ENCODE measurements around the gene PITPNM3.
"Not testable (repeated sequence)": the region's sequence is repeated elsewhere in the genome, so short reads cannot be mapped to it uniquely, and the experiment has no call there.

PITPNM3 gene

DNA sequence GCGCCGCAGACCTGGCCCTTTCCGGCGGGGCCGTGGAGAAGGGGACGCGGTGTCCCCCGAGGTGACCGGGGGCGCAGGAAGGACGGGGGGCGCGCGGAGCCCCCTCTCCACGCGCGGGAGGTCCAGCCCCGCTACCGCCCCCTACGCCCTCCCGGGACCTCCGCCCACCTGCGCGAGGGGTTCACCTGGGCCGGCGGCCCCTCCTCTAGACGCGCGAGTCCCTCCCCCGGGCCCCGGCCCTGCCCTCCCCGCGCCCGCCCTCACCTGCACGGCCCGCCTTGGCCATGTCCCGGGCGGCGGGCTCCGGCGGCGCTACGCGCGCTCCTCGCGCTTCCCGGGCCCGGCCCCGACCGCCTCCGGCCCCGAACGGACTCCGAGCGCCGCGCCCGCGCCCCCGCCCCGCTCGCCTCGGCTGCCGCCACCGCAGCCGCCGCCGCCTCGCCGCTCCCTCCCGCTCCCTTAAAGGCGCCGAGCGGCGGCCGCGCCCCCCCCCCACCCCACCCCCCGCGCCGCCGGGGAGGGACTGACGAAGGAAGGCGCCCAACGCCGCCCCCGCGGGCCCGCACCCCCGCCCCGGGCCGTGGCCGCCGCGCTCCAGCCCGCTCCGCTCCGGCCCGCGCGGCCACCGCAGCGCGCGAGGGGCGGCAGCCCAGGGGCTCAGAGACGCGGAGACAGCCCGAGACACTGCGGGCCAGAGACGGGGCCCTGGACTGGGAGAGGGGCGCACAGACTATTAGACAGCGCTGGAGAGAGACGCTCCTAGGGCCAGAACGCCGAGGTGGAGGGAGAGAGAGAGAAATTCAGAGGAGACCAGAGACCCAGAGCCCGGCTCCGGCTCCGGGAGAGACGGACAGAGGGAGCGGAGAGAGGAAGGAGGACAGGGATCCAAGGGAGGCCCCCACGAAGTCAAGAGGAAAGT, at the start of gene PITPNM3:
PITPNM3 (minus strand) TSS at position 435 of the 919 bp plus-strand sequence; CDS start at position 286, 149 bp downstream.
- no peak for DNase-seq (ENCODE audit: low spot score)

DNA sequence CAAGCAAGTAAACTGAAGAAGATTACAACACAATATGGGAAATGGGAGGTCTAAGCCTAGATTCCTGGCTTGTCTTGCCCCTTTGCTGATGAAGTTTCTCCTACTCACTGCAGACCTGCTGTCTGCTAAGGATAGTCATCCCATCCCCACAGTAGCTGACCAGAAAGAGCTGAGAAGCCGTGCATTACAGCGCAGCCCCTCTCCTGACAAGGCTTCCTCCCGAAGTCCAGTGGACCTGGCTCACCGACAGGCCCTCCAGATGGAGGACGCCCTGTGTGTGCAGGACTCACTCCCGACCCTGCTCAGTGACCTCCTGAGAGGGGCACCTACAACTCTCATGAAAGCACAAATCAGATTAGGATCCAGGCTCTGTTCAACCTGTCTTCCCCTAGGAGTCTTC, 48.8 kb upstream of the PITPNM3 start:
- DNase-seq (ENCODE audit: low spot score), result no peak

DNA sequence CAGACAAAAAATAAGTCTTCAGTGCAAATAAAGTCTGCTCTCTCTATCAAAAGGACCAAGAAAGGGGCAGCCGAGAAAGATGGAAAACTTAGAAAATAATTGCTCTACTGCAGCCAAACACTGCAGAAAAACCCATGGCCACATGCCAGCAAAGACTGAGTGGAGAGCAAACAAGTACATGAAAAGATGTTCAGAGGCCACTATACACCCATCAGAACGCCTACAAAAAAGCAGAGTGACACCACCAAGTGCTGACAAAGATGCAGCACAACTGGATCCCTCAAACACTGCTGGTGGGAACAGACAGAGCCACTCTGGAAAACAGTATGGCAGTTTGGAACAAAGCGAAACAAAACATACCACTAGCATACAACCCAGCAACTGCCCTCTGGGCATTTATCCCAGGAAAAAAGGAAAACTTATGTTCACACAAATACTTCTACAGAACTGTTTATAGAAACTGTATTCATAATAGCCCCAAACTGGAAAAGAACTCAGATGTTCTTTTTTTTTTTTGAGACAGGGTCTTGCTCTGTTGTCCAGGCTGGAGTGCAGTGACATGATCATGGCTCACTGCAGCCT, 47.5 kb upstream of the PITPNM3 start:
- DNase-seq (ENCODE audit: low spot score), result peak; percentile 5

DNA sequence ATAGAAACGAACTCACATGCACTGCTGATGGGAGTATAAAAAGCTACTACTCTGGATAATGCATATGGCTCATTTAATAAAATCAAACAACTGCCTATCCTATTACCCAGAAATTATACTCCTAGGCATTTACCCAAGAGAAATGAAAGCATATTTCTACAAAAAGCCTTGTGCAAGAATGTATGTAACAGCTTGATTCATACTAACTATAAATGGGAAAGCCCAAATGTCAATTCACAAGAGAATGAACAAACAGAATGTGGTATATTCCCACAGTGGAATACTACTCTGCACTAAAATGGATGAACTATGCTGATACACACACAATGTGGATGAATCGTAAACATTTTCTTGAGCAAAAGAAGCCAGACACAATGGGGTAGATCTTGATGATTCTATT, 45.8 kb upstream of the PITPNM3 start:
- DNase-seq (ENCODE audit: low spot score), result no peak

DNA sequence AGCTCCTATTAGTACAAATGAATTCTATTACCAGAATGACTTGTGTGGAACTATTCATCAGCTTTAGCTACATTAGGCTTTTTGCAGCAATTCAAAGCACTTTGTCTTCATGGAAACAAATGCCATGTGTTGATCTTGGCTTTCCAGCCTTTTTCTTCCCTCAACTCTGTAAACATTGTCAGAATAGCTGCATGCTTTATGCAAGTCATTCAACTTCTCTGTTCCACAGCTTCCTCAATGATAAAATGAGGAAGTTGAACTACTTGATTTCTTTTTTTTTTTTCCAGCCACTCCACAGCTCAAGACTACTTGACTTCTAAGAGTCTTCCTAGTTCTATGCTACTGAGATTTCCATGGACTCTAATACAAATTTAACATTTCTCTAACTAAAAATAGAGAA, 43.0 kb upstream of the PITPNM3 start:
- DNase-seq (ENCODE audit: low spot score), result peak; percentile 76

DNA sequence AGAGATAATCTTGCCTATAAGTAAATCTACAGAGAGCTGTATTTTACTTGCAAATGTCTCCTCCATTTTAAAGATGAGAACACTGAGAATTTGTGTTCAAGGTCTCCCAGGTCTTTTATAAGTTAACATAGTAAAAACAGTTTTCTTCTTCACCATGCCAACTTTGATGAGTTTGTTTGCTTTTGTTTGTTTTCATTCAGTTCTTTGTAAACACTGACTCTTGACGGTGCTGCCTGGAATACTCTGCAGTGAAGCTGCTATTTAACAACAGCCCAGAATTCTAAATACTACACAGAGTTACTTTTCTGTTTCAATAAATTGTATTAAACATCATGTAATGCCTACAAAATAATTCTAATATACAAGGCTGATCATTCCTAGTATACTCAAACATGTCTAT, 41.4 kb upstream of the PITPNM3 start:
- no peak for DNase-seq (ENCODE audit: low spot score)

DNA sequence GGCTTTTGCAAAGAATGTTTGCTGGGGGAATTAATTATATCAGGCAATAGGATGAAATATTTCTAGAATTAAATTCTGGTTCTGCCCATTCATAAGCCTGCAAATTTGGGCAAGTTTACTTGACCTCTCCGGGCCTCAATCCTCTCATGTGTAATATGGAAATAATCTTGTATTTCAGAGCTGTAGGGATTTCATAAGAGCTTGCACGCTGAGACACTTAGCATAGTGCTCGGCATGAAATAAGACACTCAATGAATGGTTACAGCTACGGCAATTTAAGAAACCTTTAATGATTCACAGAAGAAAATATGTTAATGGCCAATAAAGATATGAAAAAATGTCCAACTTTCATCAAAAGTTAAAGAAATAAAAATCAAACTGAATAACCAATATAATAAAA, 40.6 kb upstream of the PITPNM3 start:
- DNase-seq (ENCODE audit: low spot score), result no peak

DNA sequence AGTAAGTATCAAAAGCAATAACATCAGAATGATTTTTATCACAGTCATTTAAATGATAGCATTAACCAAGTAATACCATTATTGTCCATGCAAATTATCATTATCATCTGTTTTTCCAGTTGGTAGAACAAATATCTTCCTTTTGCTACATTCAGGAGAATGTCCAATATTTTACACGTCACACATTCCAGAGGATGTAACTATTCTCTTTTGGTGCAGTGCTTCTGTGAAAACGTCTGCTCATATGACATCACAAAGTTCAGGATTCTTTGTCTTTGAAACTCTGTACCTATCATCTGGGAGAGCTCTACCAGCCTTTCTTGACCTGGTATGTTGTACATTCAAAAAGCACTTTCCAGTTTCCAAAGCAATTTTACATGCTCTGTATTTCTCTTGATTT, 40.2 kb upstream of the PITPNM3 start:
- DNase-seq (ENCODE audit: low spot score), result no peak

DNA sequence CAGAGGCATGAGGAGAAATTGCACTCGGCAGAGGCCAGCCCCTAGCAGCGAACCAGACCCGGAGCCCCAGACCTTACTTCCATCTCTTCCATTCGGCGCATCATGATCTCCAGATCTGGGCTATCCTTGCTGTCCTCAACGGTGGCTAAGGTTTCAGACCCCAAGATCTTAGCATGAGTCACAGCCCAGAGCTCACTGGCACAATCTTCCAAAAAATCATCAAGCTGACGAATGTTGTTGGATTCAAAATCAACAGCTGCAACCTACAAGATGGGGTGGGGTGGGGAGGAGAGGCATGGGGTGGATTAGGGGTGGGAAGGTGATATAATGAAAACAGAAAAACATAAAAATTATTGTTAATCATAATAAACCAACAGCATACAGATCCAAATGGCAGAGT, 39.7 kb upstream of the PITPNM3 start:
- DNase-seq (ENCODE audit: low spot score), result no peak

DNA sequence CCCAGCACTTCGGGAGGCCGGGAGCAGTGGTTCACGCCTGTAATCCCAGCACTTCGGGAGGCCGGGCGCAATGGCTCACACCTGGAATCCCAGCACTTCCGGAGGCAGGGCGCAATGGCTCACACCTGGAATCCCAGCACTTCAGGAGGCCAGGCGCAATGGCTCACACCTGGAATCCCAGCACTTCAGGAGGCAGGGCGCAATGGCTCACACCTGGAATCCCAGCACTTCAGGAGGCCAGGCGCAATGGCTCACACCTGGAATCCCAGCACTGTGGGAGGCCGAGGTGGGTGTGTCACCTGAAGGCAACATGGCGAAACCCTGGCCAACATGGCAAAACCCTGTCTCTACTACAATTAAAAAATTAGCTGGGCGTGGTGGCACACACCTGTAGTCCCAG, 37.0 kb upstream of the PITPNM3 start:
- DNase-seq (ENCODE audit: low spot score), result not testable (repeated sequence)

DNA sequence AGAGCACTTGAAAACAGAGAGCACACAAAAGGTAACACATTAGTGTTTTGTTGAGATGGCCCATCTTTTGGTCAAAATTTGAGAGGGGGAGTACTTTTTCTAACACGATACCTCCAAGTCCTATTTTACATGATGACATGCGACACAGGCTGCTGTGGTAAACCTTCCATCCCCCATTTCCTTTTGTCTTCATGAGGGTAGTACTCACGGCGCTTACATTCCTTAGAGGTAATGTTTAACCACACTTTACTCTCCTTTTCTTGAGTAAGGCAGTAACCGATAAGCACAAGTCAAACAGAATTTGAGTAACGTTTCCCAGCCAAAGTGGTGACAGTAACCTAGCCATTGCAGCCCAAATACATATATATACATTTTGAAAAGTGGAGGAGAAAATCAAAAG, 35.8 kb upstream of the PITPNM3 start:
- DNase-seq (ENCODE audit: low spot score), result no peak

DNA sequence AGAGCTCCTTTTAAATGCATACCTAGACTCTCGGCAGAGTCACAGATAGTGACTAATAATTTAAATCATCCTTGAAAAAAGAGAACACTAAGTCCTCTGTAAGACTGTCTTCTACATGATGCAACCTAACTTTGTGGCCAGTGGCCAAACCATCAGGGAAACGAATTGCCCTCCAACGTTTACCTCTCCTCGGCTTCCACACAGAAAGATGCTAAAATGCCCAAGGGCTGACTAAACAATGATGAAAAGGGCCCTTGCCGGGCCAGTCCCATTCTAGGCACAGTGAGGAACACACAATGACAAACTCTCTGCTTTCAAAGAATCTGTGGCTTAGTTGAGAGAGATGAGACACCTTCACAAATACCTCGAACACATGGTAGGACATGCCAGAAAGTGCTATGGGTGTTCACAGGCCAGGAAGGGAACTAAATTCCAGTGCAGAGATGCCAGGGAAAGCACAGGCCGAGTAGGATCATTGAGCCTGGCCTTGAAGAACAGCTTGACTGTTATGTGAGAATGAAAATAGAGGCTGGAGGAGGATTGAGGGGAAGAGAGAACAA, 35.3 kb upstream of the PITPNM3 start:
- no peak for DNase-seq (ENCODE audit: low spot score)

DNA sequence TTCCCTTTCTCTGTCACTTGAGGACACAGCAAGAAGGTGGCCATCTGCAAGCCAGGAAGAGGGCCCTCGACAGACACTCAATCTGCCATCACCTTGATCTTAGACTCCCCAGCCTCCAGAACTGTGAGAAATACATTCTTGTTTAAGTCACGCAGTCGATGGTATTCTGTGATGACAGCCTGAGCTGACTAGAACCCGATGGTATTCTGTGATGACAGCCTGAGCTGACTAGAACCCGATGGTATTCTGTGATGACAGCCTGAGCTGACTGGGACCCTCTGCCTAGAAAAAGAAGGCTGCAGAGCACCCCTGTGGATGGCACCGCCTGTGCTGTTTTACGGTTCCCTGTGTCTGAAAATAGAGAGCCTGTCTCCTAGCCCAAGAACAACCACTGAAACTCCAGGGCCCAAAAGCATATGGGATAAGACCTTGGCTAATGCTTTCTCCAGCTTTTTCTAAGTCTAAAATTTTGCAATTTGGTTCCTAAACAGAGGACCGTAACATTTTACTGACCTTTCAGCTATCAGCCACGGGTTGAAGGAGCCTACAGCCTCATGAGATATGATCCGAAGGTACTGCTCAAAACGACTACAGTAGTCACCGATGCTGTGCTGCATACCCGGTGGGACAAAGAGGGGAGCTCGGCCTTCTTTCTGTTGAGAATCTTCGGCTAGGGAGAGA, 33.1 kb upstream of the PITPNM3 start:
- no peak for DNase-seq (ENCODE audit: low spot score)

DNA sequence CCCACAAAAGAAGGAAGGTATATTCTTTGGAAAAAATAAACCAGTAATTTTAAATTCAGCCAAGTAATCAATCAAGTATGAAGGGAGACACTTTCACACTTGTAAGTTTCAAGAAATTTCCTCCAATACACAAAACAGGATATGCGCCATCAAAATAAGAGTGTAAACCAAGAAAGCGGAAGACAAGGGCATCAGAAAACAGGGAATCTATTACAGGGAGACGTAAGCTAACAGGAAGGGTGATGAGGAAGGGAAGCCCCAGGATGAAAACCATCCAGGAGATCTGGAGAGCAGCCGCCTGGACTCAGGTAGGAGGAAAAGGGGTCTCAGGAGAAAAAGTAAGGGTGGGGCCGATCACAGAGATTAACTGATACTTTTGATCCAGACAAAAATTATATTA, 31.8 kb upstream of the PITPNM3 start:
- no peak for DNase-seq (ENCODE audit: low spot score)

DNA sequence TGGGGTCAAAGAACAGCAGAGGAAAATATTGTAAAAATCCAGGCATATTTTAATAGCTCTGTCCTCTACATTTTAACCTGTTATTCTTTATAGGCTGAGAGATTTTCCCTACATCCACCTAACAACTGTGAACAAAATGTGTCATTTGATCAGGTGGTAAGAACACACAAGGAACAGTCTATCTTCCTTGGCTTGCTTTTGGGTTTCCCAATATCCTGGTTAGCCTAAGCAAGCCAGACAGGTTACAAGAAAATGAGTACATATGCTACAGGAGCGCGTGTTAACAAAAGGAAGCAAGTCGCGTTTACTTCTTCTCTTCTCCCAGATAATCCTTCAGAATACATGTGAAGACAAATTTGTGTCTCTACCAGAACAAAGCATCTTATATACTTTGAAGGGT, 31.0 kb upstream of the PITPNM3 start:
- DNase-seq (ENCODE audit: low spot score), result no peak

DNA sequence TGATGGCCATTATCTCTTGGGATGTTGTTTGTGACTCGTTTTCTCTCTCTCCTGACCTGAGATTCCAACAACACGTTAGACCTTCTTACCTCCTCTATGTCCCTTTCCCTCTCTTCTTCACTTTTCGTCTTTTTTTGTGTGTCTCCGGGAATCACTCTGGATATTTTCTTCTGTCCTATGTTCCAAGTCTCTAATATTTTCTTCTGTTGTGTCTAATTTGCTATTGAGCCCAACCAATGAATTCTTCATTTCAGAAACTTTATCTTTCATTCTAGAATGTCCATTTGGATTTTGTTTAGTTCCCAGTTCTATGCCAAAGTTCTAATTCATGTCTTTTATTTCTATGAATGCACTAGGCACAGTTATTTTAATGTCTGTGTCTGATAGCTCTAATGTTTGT, 27.1 kb upstream of the PITPNM3 start:
- DNase-seq (ENCODE audit: low spot score), result no peak

DNA sequence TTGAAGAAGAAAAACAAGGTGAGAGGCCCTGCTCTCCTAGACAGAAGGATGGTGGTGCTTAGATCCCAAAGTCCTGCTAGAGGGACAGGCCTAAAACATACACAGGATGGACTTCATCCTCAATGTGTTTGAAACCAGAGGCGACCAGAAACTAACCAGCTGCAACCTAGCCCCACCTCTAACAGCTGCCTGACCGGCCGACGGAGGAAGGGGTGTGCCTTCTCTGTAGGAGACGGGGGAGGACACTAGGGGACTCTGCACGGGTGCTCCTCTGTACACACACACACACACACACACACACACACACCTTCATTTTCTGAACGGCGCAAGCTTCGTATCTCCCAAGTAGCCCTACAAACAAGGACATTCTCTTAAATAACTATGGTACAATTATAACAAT, 24.3 kb upstream of the PITPNM3 start:
- no peak for DNase-seq (ENCODE audit: low spot score)

DNA sequence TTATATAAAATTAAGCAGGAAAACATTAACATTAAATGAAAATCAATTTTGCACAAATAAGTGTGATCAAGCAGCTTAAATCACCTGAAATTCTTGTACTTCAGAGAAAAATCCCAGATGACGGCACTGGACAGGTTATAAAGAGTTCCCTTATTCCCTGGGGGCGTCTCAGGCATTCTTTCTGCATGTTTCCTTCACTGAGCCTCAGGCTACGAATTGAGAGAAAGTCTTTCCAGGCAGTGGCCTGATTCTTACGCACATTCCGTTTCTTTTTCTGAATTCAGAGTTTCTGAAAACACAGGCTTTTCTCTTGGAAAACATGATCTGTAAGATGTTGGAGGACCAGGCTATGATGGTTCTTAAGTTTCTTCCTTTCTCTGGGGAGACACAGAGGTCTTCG, 22.1 kb upstream of the PITPNM3 start:
- DNase-seq (ENCODE audit: low spot score), result no peak

DNA sequence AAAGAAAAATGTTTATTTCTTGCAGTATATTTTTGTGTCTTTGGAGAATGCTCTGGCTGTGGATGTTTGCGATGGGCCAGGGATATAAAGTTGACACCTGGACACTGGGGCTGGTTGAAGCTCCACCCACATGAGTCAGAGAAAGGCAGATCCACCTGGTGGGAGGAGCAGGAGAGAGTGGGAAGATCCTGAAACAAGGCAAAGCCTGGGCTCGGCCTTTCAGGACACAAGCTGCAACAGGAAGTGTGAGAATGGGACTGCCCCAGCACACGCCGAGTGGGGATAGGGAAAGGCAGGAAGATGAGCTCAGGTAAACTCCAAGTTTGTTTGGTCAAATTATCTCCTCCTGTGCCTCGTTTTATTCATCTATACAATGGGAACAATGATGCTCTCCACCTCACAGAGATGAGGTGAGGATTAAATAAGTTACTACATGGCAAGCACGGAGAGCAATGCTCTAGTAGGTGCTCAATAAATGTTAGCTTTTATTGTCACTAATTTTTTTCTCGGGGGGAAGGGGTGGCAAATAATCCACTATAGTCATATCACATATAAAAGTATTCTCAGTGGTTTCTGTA, 21.4 kb upstream of the PITPNM3 start:
- DNase-seq (ENCODE audit: low spot score), result no peak

DNA sequence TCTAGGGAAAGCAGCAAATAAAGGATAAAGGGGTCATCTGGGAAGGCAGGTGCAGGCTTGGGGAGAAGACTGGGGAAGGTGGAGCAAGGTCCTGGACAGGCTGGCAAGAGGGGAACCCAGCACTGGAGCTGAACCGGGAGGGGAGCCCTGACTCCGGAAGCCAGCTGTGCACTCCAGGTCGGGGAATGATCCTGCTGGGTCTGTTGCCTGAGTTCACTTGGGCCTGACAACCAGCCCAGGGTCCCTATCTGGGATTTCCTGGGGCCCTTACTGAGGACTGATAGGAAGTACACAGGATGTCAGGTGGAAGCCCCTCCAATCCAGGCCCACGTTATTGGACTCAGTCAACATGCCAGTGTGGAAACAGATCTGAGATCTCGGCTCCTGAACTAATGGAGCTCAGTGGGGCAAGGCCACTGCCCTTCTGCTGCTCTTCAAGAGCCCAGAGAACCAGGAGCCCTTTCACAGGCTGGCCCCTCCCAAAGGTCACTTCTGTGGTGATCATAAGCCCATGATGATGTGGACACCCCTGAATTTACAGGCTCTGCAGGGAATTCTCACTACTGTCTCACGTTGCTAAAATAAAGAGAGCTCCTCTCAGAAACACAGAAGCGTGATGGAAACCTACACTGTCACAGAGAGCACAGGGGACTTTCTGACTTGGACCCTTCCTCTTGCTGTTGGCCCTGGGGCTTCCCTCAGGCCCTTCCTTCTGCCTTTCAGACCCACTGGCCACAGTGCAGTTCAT, 19.9 kb upstream of the PITPNM3 start:
- DNase-seq (ENCODE audit: low spot score), result no peak

DNA sequence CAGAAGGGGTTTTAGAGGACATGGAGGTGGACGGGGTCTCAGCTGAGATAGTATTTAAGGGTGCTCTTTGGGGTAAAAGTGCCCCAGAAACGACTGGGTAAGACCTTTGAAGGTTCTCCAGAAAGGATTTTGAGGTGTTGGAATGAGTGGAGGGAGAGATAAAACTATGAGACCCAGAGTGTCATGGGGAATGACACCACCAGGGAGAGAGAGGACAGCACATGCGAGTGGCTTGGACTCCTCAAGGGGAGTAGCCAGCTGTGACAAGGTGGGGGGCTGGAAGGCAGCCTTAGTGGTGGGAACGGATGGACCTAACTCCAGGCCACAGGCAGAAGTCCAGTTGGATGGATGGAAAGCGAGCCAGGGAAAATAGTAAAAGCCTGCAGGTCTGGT, 19.2 kb upstream of the PITPNM3 start:
- no peak for DNase-seq (ENCODE audit: low spot score)

All from globus pallidus (tissue), 1 donor.